ENCODE measurements around the gene CNKSR2.

DNA sequence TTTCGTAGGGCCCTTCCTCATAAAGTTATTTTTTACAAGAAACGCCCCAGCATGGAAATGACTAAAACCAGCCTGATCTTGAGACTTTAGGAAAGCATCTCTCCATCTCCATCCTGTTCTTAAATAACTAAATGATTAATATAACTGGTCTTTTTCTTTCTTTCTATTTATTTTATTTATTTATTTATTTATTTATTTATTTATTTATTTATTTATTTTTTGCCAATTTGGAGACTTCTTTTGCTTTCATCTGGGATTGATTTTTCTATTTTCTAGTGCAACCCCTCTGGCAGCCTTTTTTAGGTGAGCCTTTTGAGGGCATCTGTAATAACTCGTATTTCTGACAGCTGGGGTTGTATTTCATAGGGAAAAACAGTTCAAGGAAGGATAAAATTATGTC is 285.1 kb downstream of the CNKSR2 start:
- TF ChIP-seq, protein P1, sequence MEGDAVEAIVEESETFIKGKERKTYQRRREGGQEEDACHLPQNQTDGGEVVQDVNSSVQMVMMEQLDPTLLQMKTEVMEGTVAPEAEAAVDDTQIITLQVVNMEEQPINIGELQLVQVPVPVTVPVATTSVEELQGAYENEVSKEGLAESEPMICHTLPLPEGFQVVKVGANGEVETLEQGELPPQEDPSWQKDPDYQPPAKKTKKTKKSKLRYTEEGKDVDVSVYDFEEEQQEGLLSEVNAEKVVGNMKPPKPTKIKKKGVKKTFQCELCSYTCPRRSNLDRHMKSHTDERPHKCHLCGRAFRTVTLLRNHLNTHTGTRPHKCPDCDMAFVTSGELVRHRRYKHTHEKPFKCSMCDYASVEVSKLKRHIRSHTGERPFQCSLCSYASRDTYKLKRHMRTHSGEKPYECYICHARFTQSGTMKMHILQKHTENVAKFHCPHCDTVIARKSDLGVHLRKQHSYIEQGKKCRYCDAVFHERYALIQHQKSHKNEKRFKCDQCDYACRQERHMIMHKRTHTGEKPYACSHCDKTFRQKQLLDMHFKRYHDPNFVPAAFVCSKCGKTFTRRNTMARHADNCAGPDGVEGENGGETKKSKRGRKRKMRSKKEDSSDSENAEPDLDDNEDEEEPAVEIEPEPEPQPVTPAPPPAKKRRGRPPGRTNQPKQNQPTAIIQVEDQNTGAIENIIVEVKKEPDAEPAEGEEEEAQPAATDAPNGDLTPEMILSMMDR (IDR thresholded peaks at IDR 0.05), result no peak
- TF ChIP-seq EZH2 (IDR thresholded peaks at IDR 0.05), result no peak
- no peak for TF ChIP-seq EZH2phosphoT487 (IDR thresholded peaks at IDR 0.05)

All from neural progenitor cell (in vitro differentiated cells).